Activated CD8-positive, alpha-beta memory T cell treated with anti-CD3 and anti-CD28 coated beads for 1 hour (primary cell): ENCODE data around the gene SS18L1.
"Not testable (repeated sequence)": the region's sequence is repeated elsewhere in the genome, so short reads cannot be mapped to it uniquely, and the experiment has no call there.

Experiments used
- DNase-seq, 2 donors: peaks; one replicate each; pipeline ENCODE4 v3.0.0-alpha.2; 2020; ENCODE audit warnings: low read depth in 1 of 2; ENCODE audit errors: extremely low read depth in 1 of 2

Gene SS18L1

GRCh38 chr20:62136283-62137091 is 7.1 kb upstream of the SS18L1 start:
- DNase-seq = peak in 1 of 2 donors; percentile 59

DNA sequence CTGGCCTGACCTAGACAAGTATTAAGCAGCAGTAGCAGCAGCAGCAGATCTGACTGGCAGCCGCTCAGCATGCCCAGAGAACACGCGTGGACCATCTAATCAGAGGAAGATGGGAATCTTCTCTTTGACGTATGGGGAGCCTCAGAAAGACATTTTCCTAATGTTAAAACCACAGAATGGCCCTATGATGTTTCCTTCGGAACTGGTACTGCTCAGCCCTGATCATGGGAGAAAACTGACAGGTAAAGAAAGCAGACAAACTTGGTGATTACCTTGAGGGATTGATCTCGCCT is 6.5 kb upstream of the SS18L1 start:
- no peak for DNase-seq

DNA sequence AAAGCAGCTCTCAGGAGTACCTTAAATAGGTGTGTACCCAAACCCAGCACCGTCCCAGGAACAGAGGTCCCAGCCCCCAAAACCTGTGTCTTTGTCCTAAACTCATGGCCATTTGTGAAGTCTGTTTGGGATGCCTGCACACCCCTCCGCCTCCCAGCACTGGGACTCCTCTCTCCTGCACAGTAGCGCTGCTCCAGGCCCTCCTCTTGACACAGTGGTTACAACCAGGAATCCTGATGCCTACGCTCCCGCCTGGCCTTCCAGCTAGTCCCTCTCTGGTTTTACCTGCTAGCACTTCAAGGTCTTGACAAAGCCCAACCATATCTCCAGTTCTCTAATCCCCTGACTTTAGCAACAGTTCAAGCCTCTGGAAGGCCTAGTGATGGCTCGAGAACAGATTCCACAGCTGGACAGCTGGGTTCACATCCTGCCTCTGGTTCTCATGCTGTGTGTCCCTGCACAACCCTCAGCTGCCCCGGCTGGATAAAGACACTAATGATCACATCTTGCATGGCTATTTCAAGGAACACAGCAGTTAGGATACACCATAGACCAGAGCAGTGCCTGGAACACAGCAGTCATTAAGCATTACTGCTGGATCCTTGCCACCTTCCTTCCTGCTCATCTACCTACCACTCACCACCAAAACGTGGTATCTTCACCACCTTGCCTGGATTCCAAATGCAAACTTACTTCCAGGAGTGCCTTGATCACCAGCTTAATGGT is 5.9 kb upstream of the SS18L1 start:
- no peak for DNase-seq

GRCh38 chr20:62138204-62138543 is 5.4 kb upstream of the SS18L1 start:
- DNase-seq = no peak

DNA sequence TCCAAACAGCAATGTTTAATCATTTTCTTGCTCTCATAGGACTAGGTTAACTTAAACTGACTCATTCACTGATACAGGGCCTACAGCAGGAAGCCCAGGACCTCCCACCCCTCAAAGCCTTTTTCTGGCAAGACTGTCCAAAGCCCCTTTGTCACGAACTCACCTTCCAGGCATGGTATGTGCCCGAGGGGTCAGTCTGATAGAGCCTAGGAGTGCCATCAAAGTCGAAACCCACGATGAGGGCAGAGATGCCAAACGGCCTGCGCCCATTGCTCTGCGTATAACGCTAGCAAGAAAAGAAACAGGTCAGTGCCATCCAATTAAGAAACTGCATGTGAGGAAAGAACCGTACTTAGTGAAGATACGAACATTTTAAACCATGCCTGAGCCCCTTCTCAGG is 4.7 kb upstream of the SS18L1 start:
- DNase-seq = no peak

DNA sequence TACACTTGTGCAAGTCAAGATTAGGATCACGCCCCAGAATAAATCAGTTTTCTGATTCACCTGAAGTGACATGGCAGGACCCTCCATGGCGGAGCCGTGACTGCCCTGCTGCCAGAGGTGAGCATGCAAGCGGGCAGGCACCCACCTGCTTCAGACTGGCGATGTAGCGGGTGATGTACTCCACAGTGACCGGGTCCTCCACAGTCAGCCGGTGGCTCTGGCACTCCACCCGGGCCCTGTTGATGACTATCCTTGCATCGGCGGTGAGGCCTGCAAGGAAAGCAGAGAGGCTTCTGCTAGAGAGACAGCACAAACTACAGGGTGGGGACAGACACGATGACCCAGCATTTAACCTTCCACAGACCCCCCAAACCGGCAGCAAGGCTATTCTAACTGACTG is 3.9 kb upstream of the SS18L1 start:
- DNase-seq = no peak

DNA sequence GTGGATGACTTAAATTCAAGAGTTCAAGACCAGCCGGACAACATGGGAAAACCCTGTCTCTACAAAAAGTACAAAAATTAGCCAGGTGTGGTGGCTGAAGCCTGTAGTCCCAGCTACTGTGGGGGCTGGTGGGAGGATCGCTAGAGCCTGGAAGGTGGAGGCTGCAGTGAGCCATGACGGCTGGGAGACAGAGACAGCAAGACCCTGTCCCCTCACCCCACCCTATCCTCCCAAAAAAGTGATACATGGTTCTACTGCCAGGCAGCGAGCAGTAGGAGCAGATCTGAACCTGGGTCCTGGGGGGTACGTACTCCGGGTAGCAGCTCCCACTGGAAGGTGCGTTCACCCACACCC is 2.5 kb upstream of the SS18L1 start:
- no peak for DNase-seq

DNA sequence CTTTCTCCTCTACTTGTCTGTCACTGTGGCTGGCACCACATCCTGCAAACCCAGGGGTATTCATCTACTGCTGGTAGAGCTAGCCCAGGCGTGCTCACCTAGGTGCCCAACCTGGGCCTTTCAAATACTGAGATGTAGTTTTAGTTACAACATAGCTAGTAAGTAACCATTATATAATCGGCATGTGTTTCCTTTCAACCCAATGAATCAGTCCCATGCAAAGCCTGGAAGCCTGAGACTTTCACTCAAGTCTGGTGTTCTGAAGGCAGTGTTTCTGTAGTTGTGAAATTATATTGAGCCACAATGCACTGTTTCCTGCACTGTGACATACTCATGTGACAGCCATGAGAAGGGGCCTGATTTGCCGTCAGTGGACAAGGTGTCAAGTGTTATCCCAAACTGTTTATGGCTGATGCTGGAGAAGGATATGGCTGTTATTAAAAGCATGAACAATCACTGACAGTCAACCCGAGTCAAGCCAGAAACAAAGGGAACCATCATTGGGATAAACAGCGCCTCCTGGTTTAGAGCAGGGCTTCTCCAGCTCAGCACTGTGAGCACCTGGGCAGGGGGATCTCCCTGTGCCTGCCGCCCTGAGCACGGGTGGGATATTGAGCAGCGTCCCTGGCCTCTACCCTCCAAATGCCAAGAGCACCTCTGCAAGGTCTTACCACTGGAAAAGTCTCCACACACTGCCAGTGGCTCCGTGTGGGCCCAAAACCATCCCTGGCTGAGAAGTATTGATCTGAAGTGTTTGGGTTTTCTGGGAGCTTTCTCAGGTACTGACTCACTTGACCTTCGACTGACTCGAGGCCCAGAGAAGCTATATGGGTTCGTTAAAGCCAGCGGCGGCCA is 1.9 kb upstream of the SS18L1 start:
- no peak for DNase-seq

- DNase-seq = no peak
Measured at GRCh38 chr20:62142252-62143080, 1.1 kb upstream of the SS18L1 start.

DNA sequence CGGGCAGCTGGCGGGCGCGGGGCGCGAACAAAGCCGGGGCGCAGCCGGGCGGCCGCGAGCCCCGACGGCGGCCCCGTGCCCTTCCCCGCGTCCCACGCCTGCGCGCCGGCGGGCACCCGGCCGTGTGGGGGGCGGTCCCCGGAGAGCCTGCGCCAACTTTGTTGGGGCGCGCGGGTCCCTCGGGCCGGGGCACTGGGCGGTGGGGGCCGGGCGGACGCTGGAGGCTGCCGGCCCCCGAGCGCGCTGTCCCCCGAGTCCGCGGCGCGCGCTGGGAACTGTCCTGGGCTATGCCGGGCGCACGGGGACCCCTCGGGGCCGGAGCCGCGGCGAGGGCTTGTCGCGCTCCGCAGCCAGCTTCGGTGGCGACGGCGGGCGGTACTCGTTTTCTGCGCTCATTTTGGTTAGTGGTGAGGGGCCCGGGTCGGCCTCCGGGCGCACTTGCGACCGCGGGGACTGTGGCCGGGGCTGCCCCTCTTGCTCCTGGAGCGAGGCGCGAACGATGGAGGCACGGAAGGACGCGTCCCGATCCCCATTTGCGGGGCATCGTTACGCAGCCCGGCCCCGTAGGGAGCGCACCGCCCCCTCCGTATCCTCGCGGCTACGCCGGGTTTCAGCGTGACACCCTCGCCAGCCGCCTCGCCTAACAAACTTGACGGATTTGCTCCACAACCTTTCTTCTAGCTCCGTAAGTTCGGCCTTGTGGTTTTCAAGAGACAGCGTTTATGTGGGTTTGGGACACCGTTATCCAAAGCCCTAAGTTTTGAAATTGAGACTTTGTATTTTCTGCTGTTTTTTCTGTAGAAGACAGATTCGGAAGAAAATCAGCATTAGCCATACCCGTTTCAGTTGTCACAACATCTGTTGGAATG is 622 bp downstream of the SS18L1 start:
- DNase-seq = peak in 1 of 2 donors; percentile 27

DNA sequence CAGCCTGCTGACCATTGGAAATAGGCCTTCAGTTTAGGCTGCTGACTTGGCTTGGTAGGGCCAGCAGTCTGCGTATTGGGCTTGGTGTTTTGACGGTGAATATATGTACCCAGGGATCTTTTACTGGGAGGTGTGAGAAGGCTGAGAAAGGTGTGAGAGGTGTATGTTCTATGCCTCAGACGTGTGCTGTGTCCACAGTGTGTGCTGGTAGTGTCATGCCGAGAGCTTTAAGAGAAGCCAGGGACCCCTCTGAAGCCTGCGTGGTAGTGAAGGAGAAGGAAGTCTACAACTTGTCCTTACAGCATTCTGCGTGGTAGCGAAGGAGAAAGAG is 2.1 kb downstream of the SS18L1 start:
- no peak for DNase-seq

GRCh38 chr20:62146019-62146755 is 2.6 kb downstream of the SS18L1 start:
- DNase-seq = no peak

DNA sequence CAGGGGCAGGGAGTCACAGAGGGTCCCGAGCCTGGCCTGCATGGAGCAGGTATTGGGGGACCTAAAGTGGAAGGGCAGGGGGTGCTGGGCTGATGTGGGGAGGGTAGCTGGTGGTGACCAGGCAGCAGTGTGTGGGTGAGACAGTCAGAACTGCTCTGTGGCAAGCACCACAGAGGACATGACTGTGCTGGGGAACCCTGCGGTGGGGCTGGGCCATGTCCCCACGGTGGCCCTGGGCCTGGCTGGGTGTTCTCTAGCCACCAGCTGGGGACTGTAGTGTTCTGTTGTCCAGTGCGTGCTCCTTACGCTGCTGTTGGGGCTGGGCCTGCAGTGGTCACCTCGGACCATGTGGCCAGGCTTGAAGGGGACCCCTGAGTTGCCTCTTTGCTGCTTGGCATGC is 3.6 kb downstream of the SS18L1 start:
- DNase-seq = no peak

GRCh38 chr20:62147528-62147927 is 4.0 kb downstream of the SS18L1 start:
- no peak for DNase-seq

DNA sequence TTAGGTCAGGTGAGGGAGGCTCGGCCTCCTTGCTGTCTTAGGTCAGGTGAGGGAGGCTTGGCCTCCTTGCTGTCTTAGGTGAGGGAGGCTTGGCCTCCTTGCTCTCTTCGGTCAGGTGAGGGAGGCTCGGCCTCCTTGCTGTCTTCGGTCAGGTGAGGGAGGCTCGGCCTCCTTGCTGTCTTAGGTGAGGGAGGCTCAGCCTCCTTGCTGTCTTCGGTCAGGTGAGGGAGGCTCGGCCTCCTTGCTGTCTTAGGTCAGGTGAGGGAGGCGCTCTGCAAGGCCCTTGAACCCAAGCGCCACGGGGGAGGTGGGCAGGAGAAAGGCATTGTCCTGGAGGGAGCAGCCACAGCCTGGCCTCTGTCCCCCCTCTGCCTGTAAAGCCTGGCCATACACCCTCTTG is 4.8 kb downstream of the SS18L1 start:
- DNase-seq = not testable (repeated sequence)

GRCh38 chr20:62148908-62149314 is 5.3 kb downstream of the SS18L1 start:
- no peak for DNase-seq

- no peak for DNase-seq
Measured at GRCh38 chr20:62149532-62150309, 6.2 kb downstream of the SS18L1 start.

GRCh38 chr20:62150310-62150575 is 6.7 kb downstream of the SS18L1 start:
- DNase-seq = no peak

DNA sequence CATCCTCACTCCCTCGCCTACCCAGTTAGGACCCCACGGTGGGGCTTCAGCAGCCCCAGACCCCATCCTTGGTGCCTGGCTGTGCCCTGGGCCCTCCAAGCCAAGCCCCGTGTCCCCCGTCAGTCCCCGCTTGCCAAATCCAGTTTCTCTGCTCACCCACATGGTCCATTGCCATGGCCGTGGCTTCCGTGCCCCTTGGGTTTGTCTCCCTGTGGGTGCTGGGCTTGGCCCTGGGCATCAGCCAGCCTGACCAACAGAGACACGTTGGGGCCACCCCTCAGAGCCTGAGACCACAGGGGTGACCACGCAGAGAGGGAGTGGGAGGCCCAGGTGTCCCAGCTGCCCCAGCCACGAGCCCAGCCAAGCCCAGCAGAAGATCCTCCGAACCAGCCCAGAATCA is 7.7 kb downstream of the SS18L1 start:
- DNase-seq = no peak
